Thyroid gland (tissue), 4 donors: Measurements from ENCODE around the gene SMCHD1. TPM values are rescaled to one million over a fixed set of nuclear protein-coding genes. Genes with fewer than 3 reads are reported as not detected.
"Not testable (repeated sequence)": the region's sequence is repeated elsewhere in the genome, so short reads cannot be mapped to it uniquely, and the experiment has no call there.

Experiments
- DNase-seq, 2 donors: peaks; one replicate each; pipeline ENCODE4 v3.0.0-alpha.2; 2019
- H3K27ac ChIP-seq, 3 donors: fragments of 200-600 bp; sonication (generic); 1 replicate in 2 of 3; 2 replicates in 1 of 3; pipeline ENCODE4 v1.5.1; 2016 to 2019; ENCODE audit warnings: mild to moderate bottlenecking in 1 of 3, moderate library complexity in 1 of 3
- H3K27me3 ChIP-seq: fragments of 200-600 bp; sonication (generic); one replicate; pipeline ENCODE4 v1.5.1; 2019
- H3K36me3 ChIP-seq, 2 donors: fragments of 200-600 bp; sonication (generic); one replicate each; pipeline ENCODE4 v1.5.1; 2016 to 2019
- H3K4me1 ChIP-seq, 2 donors: fragments of 200-600 bp; sonication (generic); one replicate each; pipeline ENCODE4 v1.5.1; 2017 to 2019
- H3K4me3 ChIP-seq, 3 donors: fragments of 200-600 bp; sonication (generic); replicated peaks in 1 of 3; 1 replicate in 2 of 3; 2 replicates in 1 of 3; pipeline ENCODE4 v1.5.1; 2016; ENCODE audit warnings: mild to moderate bottlenecking in 1 of 3
- H3K9me3 ChIP-seq: fragments of 200-600 bp; sonication (generic); one replicate; pipeline ENCODE4 v1.5.1; 2017
- CTCF ChIP-seq, 6 experiments: fragments of 200-600 bp in 3 of 6; fragments of 450-650 bp in 3 of 6; sonication (generic) in 3 of 6; IDR thresholded peaks; one replicate each; pipeline ENCODE4 v1.5.1; 2016 to 2019; ENCODE audit warnings: antibody characterized with exemption in 6 of 6, mild to moderate bottlenecking in 2 of 6, inconsistent platforms in 1 of 6, moderate library complexity in 1 of 6
- POLR2A ChIP-seq, 2 donors: fragments of 450-650 bp; IDR thresholded peaks; one replicate each; pipeline ENCODE4 v1.6.1; 2017; ENCODE audit warnings: antibody characterized with exemption in 2 of 2, mild to moderate bottlenecking in 2 of 2, moderate library complexity in 1 of 2
- WGBS, 2 donors: methylation state at CpG; one replicate each; pipeline ENCODE4 v1.1.5; 2017; 5-methylcytosine and 5-hydroxymethylcytosine counted together
- intact Hi-C: fragments of 100-400 bp; cut with DNase I; formaldehyde crosslinking; loops from one replicate; pipeline ENCODE4 v1.15.1; 2023
- total RNA-seq, 4 donors: library from RNA; depleted of rRNA; stranded (reverse); fragments of >200 nt; gene quantifications; one replicate each; pipeline ENCODE4 v1.2.3, GENCODE V29; 2016

SMCHD1 gene
- total RNA-seq, 4 donors from 2014 or later, result 70.7 to 125 (median 76.8) TPM

GRCh38 chr18:2719040-2719439, 63.5 kb downstream of the SMCHD1 start:
- H3K27me3 ChIP-seq, result no peaks in the 10 kb centered on the region
- WGBS, 2 donors, result 95 to 96% methylated on average over 2 of the region's 2 CpGs

GRCh38 chr18:2723207-2723606, 67.7 kb downstream of the SMCHD1 start:
- Histone ChIP-seq H3K9me3 (no peaks in the 10 kb centered on the region), H3K36me3 (peaks cover 4 to 9% of the 10 kb centered on the region in 2 donors), H3K4me1 (no peaks in the 10 kb centered on the region), H3K27ac (no peak overlapping the region), H3K4me3 (no peak overlapping the region), H3K27me3 (no peaks in the 10 kb centered on the region)
- 81 to 86% methylated on average over 1 of the region's 1 CpG for WGBS, 2 donors
- no peak for DNase-seq
- TF ChIP-seq CTCF (IDR thresholded peaks at IDR 0.05) (no peak), POLR2A (IDR thresholded peaks at IDR 0.05) (no peak)
- intact Hi-C loops, result no loop called here

More at GRCh38 chr18:2719040-2719439, 63.5 kb downstream of the SMCHD1 start:
- H3K27ac ChIP-seq, result no peak overlapping the region
- DNase-seq, result no peak
- H3K36me3 ChIP-seq, result peaks cover 0 to 10% of the 10 kb centered on the region in 2 donors
- TF ChIP-seq POLR2A (IDR thresholded peaks at IDR 0.05) (no peak), CTCF (IDR thresholded peaks at IDR 0.05) (no peak)
- intact Hi-C loops, result no loop called here
- no peak overlapping the region for H3K4me3 ChIP-seq
- H3K4me1 ChIP-seq, result peaks cover 10% of the 10 kb centered on the region in 2 donors
- no peaks in the 10 kb centered on the region for H3K9me3 ChIP-seq

GRCh38 chr18:2729757-2730156, 74.2 kb downstream of the SMCHD1 start:
- Histone ChIP-seq H3K9me3 (no peaks in the 10 kb centered on the region), H3K4me3 (no peak overlapping the region), H3K4me1 (peaks cover 0 to 7% of the 10 kb centered on the region in 2 donors), H3K27me3 (no peaks in the 10 kb centered on the region), H3K27ac (no peak overlapping the region), H3K36me3 (peaks cover under 1 to 8% of the 10 kb centered on the region in 2 donors)
- 97 to 98% methylated on average over 1 of the region's 1 CpG for WGBS, 2 donors
- intact Hi-C loops, result no loop called here
- TF ChIP-seq POLR2A (IDR thresholded peaks at IDR 0.05), result no peak
- no peak for TF ChIP-seq CTCF (IDR thresholded peaks at IDR 0.05)
- no peak for DNase-seq

- peaks cover 0 to 7% of the 10 kb centered on the region in 2 donors for H3K4me1 ChIP-seq
- peaks cover 2 to 7% of the 10 kb centered on the region in 2 donors for H3K36me3 ChIP-seq
- no peak for TF ChIP-seq CTCF (IDR thresholded peaks at IDR 0.05)
- no peak for TF ChIP-seq POLR2A (IDR thresholded peaks at IDR 0.05)
- H3K9me3 ChIP-seq, result no peaks in the 10 kb centered on the region
- intact Hi-C loops, result no loop called here
- DNase-seq, result no peak
- H3K27me3 ChIP-seq, result no peaks in the 10 kb centered on the region
- no peak overlapping the region for H3K27ac ChIP-seq
- WGBS, 2 donors, result 97 to 99% methylated on average over 3 of the region's 3 CpGs
- no peak overlapping the region for H3K4me3 ChIP-seq
These were observed 81.3 kb downstream of the SMCHD1 start for GRCh38 chr18:2736823-2737222.

- intact Hi-C loops, H3K4me3 ChIP-seq, H3K9me3 ChIP-seq, H3K4me1 ChIP-seq, H3K27ac ChIP-seq, DNase-seq, H3K27me3 ChIP-seq, H3K36me3 ChIP-seq: not testable (repeated sequence)
- WGBS, 2 donors, result 97 to 98% methylated on average over 3 of the region's 3 CpGs
These were observed 84.6 kb downstream of the SMCHD1 start for GRCh38 chr18:2740082-2740481.

GRCh38 chr18:2746274-2746673, 90.7 kb downstream of the SMCHD1 start:
- Histone ChIP-seq H3K27ac (no peak overlapping the region), H3K4me1 (no peaks in the 10 kb centered on the region), H3K27me3 (no peaks in the 10 kb centered on the region), H3K9me3 (no peaks in the 10 kb centered on the region), H3K4me3 (no peak overlapping the region), H3K36me3 (peaks cover 0 to 12% of the 10 kb centered on the region in 2 donors)
- DNase-seq, result no peak
- intact Hi-C loops, result no loop called here
- TF ChIP-seq POLR2A (IDR thresholded peaks at IDR 0.05), result no peak
- TF ChIP-seq CTCF (IDR thresholded peaks at IDR 0.05), result no peak
